Endodermal cell (in vitro differentiated cells): ENCODE data around the gene MADD. TPM values are rescaled to one million over a fixed set of nuclear protein-coding genes. Genes with fewer than 3 reads are reported as not detected.

Experiments used
- DNase-seq: peaks from one replicate; pipeline ENCODE4 v3.0.0-alpha.2; 2017
- H3K27ac ChIP-seq: 2 replicates; pipeline ENCODE4 v1.5.1; 2013; ENCODE audit warnings: mild to moderate bottlenecking, low read depth, low read length, moderate library complexity
- H3K27me3 ChIP-seq: 2 replicates; pipeline ENCODE4 v1.6.1; 2013; ENCODE audit warnings: mild to moderate bottlenecking, low read length, moderate library complexity; ENCODE audit not compliant: insufficient read depth, control insufficient read depth, poor library complexity, severe bottlenecking
- H3K36me3 ChIP-seq: 2 replicates; pipeline ENCODE4 v1.7.0; 2013; ENCODE audit warnings: mild to moderate bottlenecking, low read length, moderate library complexity; ENCODE audit not compliant: control insufficient read depth, insufficient read depth
- H3K4me1 ChIP-seq: one replicate; pipeline ENCODE4 v1.7.0; 2013; ENCODE audit warnings: low read length; ENCODE audit not compliant: control insufficient read depth, insufficient read depth
- H3K4me3 ChIP-seq: 2 replicates; pipeline ENCODE4 v1.5.1; 2013; ENCODE audit warnings: mild to moderate bottlenecking, low read length, moderate library complexity
- H3K9ac ChIP-seq: 2 replicates; pipeline ENCODE4 v1.6.1; 2013; ENCODE audit warnings: mild to moderate bottlenecking, low read length, moderate library complexity; ENCODE audit not compliant: poor library complexity, severe bottlenecking; ENCODE audit errors: extremely low read depth
- H3K9me3 ChIP-seq: 2 replicates; pipeline ENCODE4 v1.6.1; 2013; ENCODE audit warnings: mild to moderate bottlenecking, low read length, moderate library complexity; ENCODE audit not compliant: control insufficient read depth
- H3K27ac Mint-ChIP-seq: 2 replicates; pipeline ENCODE4 v1.8.0; 2020; ENCODE audit warnings: mixed read lengths
- H3K27me3 Mint-ChIP-seq: 2 replicates; pipeline ENCODE4 v1.8.0; 2021; ENCODE audit warnings: mild to moderate bottlenecking, mixed read lengths; ENCODE audit not compliant: insufficient read depth
- H3K36me3 Mint-ChIP-seq: 2 replicates; pipeline ENCODE4 v1.8.0; 2020; ENCODE audit warnings: low read depth, mixed read lengths
- H3K4me1 Mint-ChIP-seq: 2 replicates; pipeline ENCODE4 v1.8.0; 2020; ENCODE audit warnings: mixed read lengths
- H3K4me3 Mint-ChIP-seq: 2 replicates; pipeline ENCODE4 v1.8.0; 2020; ENCODE audit warnings: mild to moderate bottlenecking, moderate library complexity, mixed read lengths
- H3K9me3 Mint-ChIP-seq: 2 replicates; pipeline ENCODE4 v1.8.0; 2020; ENCODE audit warnings: mild to moderate bottlenecking, mixed read lengths
- CTCF ChIP-seq: fragments of 200-600 bp; sonication (generic); conservative IDR thresholded peaks from 2 replicates; pipeline ENCODE4 v1.5.0; 2021; ENCODE audit warnings: antibody characterized with exemption, mild to moderate bottlenecking
- WGBS, 2 experiments: methylation state at CpG; one replicate each; pipeline versions ENCODE4 v1.1.5 to v1.1.7; 2013; ENCODE audit warnings: missing lambda C conversion rate in 2 of 2, mixed read lengths in 1 of 2; ENCODE audit not compliant: insufficient coverage in 1 of 2, insufficient read length in 1 of 2; 5-methylcytosine and 5-hydroxymethylcytosine counted together
- total RNA-seq, 2 donors: library from RNA; stranded (reverse); fragmentation: NEBNext Ultra II Directional in 1 of 2; extraction: Animal tissue kit (Norgen Biotek cat#: 25700) in 1 of 2; gene quantifications; 2 replicates in 1 of 2; 3 replicates in 1 of 2; pipeline ENCODE4 v1.2.1, GENCODE V29; 2021

MADD gene
- total RNA-seq, 2 donors from 2014 or later, result 30.2 to 36.0 TPM

GRCh38 chr11:47264119-47264518 is 5.8 kb upstream of the MADD start:
- Mint-ChIP-seq H3K4me3 (no peak overlapping the region), H3K4me1 (peaks cover 22% of the 10 kb centered on the region), H3K27me3 (no peaks in the 10 kb centered on the region), H3K27ac (no peak overlapping the region), H3K9me3 (no peaks in the 10 kb centered on the region), H3K36me3 (no peaks in the 10 kb centered on the region)
- no peaks in the 10 kb centered on the region for H3K27me3 ChIP-seq
- DNase-seq, result no peak
- H3K27ac ChIP-seq, result no peak overlapping the region
- peaks cover 6% of the 10 kb centered on the region for H3K4me1 ChIP-seq
- 90 to 98% methylated on average over 5 to 6 of the region's 6 CpGs for WGBS, 2 experiments
- no peak overlapping the region for H3K9ac ChIP-seq
- no peaks in the 10 kb centered on the region for H3K9me3 ChIP-seq
- no peak overlapping the region for H3K4me3 ChIP-seq
- no peak for TF ChIP-seq CTCF
- no peaks in the 10 kb centered on the region for H3K36me3 ChIP-seq

GRCh38 chr11:47264521-47264920 is 5.4 kb upstream of the MADD start:
- Histone ChIP-seq H3K4me1 (peaks cover 6% of the 10 kb centered on the region), H3K4me3 (no peak overlapping the region), H3K36me3 (no peaks in the 10 kb centered on the region), H3K27me3 (no peaks in the 10 kb centered on the region), H3K9ac (no peak overlapping the region), H3K27ac (no peak overlapping the region), H3K9me3 (no peaks in the 10 kb centered on the region)
- no peak overlapping the region for H3K27ac Mint-ChIP-seq
- no peaks in the 10 kb centered on the region for H3K9me3 Mint-ChIP-seq
- no peaks in the 10 kb centered on the region for H3K27me3 Mint-ChIP-seq
- H3K4me3 Mint-ChIP-seq, result no peak overlapping the region
- TF ChIP-seq CTCF, result no peak
- no peaks in the 10 kb centered on the region for H3K36me3 Mint-ChIP-seq
- no peak for DNase-seq
- peaks cover 20% of the 10 kb centered on the region for H3K4me1 Mint-ChIP-seq
- 87 to 100% methylated on average over 3 to 4 of the region's 4 CpGs for WGBS, 2 experiments

- Histone ChIP-seq H3K9ac (no peak overlapping the region), H3K9me3 (no peaks in the 10 kb centered on the region), H3K4me3 (no peak overlapping the region), H3K4me1 (peaks cover 15% of the 10 kb centered on the region), H3K27ac (no peak overlapping the region), H3K27me3 (no peaks in the 10 kb centered on the region), H3K36me3 (no peaks in the 10 kb centered on the region)
- Mint-ChIP-seq H3K4me3 (no peak overlapping the region), H3K27me3 (no peaks in the 10 kb centered on the region), H3K27ac (peak overlapping the region; percentile 94), H3K4me1 (peaks cover 38% of the 10 kb centered on the region), H3K9me3 (no peaks in the 10 kb centered on the region), H3K36me3 (no peaks in the 10 kb centered on the region)
- no peak for TF ChIP-seq CTCF
- DNase-seq, result peak; percentile 66
- 46 to 68% methylated on average over 3 to 6 of the region's 6 CpGs for WGBS, 2 experiments
Observed at GRCh38 chr11:47267876-47268275, 2.1 kb upstream of the MADD start.
